H1 (cell line): ENCODE measurements around the gene PCGF3. TPM values are rescaled to one million over a fixed set of nuclear protein-coding genes. Genes with fewer than 3 reads are reported as not detected.

ENCODE experiments used
- ATF3 ChIP-seq: IDR thresholded peaks from 2 replicates; pipeline ENCODE4 v1.6.1; 2011; ENCODE audit warnings: low read depth, mild to moderate bottlenecking, low read length; ENCODE audit not compliant: insufficient read depth
- BCL11A ChIP-seq, 2 experiments: IDR thresholded peaks; one replicate each; pipeline ENCODE4 v1.6.1; 2011; ENCODE audit warnings: low read depth in 2 of 2, low read length in 2 of 2, mild to moderate bottlenecking in 2 of 2
- CBX8 ChIP-seq: fragments of 300-800, 300-1000 bp; sonication (generic); IDR thresholded peaks from 2 replicates; pipeline ENCODE4 v1.7.1; 2016; ENCODE audit warnings: low read depth, low read length, borderline replicate concordance
- MAX ChIP-seq: IDR thresholded peaks from 2 replicates; pipeline ENCODE4 v1.6.1; 2012; ENCODE audit warnings: inconsistent platforms
- POLR2AphosphoS5 ChIP-seq: IDR thresholded peaks from 2 replicates; pipeline ENCODE4 v1.6.1; 2011; ENCODE audit warnings: low read depth, low read length
- SIX5 ChIP-seq: IDR thresholded peaks from 2 replicates; pipeline ENCODE4 v1.6.1; 2011; ENCODE audit warnings: mild to moderate bottlenecking, low read depth, low read length
- polyA plus RNA-seq, 7 experiments: library from polyadenylated mRNA; depleted of rRNA in 3 of 7; stranded (reverse) in 5 of 7; unstranded in 2 of 7; fragments of >200 nt in 5 of 7; fragments of 200-250 nt in 2 of 7; gene quantifications; 1 replicate in 5 of 7; 2 replicates in 1 of 7; 4 replicates in 1 of 7; pipeline versions ENCODE4 v1.2.1 to v1.2.3, GENCODE V29; 2011 to 2013; ENCODE audit warnings: missing spikeins in 2 of 7, mixed read lengths in 2 of 7
- total RNA-seq: library from RNA; stranded (reverse); fragmentation: NEBNext Ultra II Directional; extraction: Animal tissue kit (Norgen Biotek cat#: 25700); gene quantifications from 2 replicates; pipeline ENCODE4 v1.2.1, GENCODE V29; 2021

PCGF3 gene
- total and polyA plus RNA-seq, 2 of the 8 experiments (the other 6 are each of a cell fraction or from before 2014, with no cell fraction given), result 52.7 to 52.9 TPM

DNA sequence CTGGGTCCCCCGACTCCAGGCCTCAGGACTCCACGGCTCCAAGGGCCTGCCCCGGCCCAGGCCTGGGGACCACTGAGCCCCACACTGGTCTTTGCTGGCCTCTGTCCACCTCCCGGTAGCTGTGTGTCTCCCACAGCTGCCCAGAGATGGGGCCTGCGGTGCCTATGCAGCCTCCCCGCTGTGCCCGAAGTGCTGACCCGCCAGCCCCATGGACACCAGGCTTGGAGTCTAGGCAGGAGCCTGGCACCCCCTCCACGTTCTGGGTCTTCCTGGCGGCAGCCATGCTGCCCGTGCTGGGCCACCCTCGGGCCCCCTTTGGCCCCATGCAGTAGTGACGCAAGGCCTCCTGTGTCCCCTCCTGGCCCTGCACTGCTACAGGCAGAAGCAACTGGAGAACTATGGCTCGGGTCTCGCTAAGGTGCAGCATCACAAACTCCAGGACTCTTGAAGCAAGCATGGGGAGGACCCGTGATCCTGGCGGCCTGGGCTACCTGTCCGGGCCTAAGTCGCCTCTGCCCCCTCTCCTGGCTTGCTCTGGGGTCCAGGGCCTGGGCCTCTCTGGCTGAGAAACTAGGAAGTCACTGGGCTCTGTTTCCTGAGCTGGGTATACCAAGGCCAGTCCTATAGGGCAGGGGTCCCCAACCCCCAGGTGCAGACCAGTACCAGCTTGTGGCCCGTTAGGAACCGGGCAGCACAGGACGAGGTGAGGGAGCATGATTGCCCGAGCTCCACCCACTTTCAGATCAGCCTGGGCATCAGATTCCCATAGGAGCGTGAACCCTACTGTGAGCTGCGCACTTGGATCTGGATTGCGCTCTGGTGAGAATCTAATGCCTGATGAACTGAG is 30.4 kb upstream of the PCGF3 start (continued):
- TF ChIP-seq CBX8 (no peak), SIX5 (no peak), POLR2AphosphoS5 (no peak), MAX (no peak), ATF3 (no peak), BCL11A (IDR thresholded peaks at IDR 0.05; ENCODE audit: low read depth in 2 of 2, low read length in 2 of 2) (no peak)
